ENCODE data around the gene MCF2L2.
A peak's percentile ranks its signal among the peaks of the same experiment; 100 is the strongest.
"Not testable (repeated sequence)": the region's sequence is repeated elsewhere in the genome, so short reads cannot be mapped to it uniquely, and the experiment has no call there.

Gene MCF2L2

GRCh38 chr3:183182732-183183610, 245.4 kb downstream of the MCF2L2 start:
- H3K4me3 ChIP-seq (ENCODE audit: low read depth, low read length), result no peak overlapping the region
- no peak for DNase-seq (ENCODE audit: low read depth)
- TF ChIP-seq, protein P1, sequence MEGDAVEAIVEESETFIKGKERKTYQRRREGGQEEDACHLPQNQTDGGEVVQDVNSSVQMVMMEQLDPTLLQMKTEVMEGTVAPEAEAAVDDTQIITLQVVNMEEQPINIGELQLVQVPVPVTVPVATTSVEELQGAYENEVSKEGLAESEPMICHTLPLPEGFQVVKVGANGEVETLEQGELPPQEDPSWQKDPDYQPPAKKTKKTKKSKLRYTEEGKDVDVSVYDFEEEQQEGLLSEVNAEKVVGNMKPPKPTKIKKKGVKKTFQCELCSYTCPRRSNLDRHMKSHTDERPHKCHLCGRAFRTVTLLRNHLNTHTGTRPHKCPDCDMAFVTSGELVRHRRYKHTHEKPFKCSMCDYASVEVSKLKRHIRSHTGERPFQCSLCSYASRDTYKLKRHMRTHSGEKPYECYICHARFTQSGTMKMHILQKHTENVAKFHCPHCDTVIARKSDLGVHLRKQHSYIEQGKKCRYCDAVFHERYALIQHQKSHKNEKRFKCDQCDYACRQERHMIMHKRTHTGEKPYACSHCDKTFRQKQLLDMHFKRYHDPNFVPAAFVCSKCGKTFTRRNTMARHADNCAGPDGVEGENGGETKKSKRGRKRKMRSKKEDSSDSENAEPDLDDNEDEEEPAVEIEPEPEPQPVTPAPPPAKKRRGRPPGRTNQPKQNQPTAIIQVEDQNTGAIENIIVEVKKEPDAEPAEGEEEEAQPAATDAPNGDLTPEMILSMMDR (IDR thresholded peaks at IDR 0.05; ENCODE audit: low read depth, low read length, missing control alignments), result no peak
- in situ Hi-C loops (cut with HindIII; ENCODE audit: low sequenced_read_pairs), result no loop called here

GRCh38 chr3:183182073-183182472, 246.3 kb downstream of the MCF2L2 start:
- H3K4me3 ChIP-seq (ENCODE audit: low read depth, low read length), result no peak overlapping the region
- TF ChIP-seq, protein P1 (IDR thresholded peaks at IDR 0.05; ENCODE audit: low read depth, low read length, missing control alignments), result no peak
- no peak for DNase-seq (ENCODE audit: low read depth)
- in situ Hi-C loops (cut with HindIII; ENCODE audit: low sequenced_read_pairs), result no loop called here

GRCh38 chr3:183181606-183182005, 246.8 kb downstream of the MCF2L2 start:
- TF ChIP-seq, protein P1 (IDR thresholded peaks at IDR 0.05; ENCODE audit: low read depth, low read length, missing control alignments), result no peak
- H3K4me3 ChIP-seq (ENCODE audit: low read depth, low read length), result no peak overlapping the region
- no peak for DNase-seq (ENCODE audit: low read depth)
- in situ Hi-C loops (cut with HindIII; ENCODE audit: low sequenced_read_pairs), result no loop called here

DNA sequence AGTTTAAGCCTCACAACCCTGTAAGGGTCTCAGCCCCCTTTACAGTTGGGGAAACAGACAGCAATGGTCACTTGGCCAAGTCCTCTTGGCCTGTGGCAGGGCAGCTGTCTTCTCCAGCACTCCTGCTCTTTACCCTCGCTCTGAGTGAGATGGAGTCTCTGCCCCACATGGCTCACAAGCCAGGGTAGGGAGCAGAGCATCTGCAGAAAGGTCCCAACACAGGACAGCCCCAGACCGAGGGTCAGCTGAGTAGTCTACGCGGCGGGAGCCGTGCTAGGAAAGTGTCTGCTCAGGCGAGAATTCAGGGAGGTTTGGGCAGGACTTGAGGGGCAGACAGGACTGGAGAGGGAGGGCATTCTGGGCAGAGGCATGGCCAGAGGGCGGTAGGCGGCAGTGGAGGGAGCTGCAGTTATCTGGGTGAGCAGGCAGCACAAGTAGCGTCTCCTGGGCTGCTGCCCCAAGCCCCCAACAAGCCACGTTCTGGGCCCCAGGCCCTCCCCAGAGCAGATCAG, 247.6 kb downstream of the MCF2L2 start:
- TF ChIP-seq, protein P1 (IDR thresholded peaks at IDR 0.05; ENCODE audit: low read depth, low read length, missing control alignments), result no peak
- H3K4me3 ChIP-seq (ENCODE audit: low read depth, low read length), result no peak overlapping the region
- in situ Hi-C loops (cut with HindIII; ENCODE audit: low sequenced_read_pairs), result no loop called here
- DNase-seq (ENCODE audit: low read depth), result no peak

- no peak overlapping the region for H3K4me3 ChIP-seq (ENCODE audit: low read depth, low read length)
- TF ChIP-seq, protein P1 (IDR thresholded peaks at IDR 0.05; ENCODE audit: low read depth, low read length, missing control alignments), result no peak
- no peak for DNase-seq (ENCODE audit: low read depth)
- in situ Hi-C loops (cut with HindIII; ENCODE audit: low sequenced_read_pairs), result no loop called here
Observed at GRCh38 chr3:183180110-183180783, 248.2 kb downstream of the MCF2L2 start.

DNA sequence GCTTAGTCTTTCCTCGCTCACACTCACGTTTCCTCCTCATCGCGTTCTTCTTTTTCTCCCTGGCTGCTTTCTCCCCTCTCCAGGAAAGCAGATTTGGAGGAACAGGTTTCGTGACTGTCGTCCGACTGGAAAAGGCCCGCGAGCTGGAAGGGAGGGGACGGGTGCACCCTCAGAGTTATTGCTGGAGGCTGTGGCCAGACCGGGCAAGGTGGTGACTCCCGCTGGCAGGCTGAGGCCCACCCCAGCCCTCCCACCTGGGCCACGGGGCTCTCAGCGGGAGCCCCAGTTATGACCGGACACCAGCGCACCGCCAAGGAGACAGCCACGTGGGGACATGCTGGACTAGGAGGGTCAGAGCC, 248.9 kb downstream of the MCF2L2 start:
- in situ Hi-C loops (cut with HindIII; ENCODE audit: low sequenced_read_pairs), result loop anchor here (5.0 kb wide), 1 partner anchor 57 kb away; no protein-coding TSS in a partner anchor
- H3K4me3 ChIP-seq (ENCODE audit: low read depth, low read length), result peak overlapping the region; percentile 53
- not testable (repeated sequence) for DNase-seq (ENCODE audit: low read depth)

All from astrocyte of the cerebellum (primary cell).